Measurements from ENCODE around the gene SPAG16. TPM values are rescaled to one million over a fixed set of nuclear protein-coding genes. Genes with fewer than 3 reads are reported as not detected.

Gene SPAG16
- total RNA-seq, 4 donors from 2014 or later: 34.1 to 59.3 (median 46.8) TPM

DNA sequence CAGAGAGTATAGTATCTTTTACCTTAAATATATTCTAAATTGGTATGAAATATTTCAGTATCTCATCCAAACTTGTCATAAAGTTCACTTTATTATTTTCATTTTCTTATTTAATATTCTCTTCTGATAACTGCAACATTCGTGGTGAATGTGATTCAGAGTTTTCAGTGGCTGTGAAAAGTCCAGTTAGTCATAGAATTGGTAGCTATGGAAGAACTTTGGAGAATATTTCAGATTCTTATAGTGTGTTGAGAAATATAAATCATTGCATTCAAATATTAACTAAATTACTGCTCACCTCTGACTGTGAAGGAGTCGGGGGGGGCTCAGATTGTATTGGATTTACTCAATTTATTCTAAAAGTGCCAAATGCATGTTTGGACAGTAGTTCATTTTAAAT is 948.0 kb downstream of the SPAG16 start:
- Histone ChIP-seq H3K27ac (no peak overlapping the region), H3K4me1 (no peaks in the 10 kb centered on the region), H3K27me3 (no peaks in the 10 kb centered on the region), H3K4me3 (replicated peaks in 1 of 3) (no peak overlapping the region), H3K36me3 (no peaks in the 10 kb centered on the region), H3K9me3 (no peaks in the 10 kb centered on the region)
- intact Hi-C loops (cut with DNase I): no loop called here
- TF ChIP-seq POLR2A (IDR thresholded peaks at IDR 0.05): no peak
- TF ChIP-seq, protein P1, sequence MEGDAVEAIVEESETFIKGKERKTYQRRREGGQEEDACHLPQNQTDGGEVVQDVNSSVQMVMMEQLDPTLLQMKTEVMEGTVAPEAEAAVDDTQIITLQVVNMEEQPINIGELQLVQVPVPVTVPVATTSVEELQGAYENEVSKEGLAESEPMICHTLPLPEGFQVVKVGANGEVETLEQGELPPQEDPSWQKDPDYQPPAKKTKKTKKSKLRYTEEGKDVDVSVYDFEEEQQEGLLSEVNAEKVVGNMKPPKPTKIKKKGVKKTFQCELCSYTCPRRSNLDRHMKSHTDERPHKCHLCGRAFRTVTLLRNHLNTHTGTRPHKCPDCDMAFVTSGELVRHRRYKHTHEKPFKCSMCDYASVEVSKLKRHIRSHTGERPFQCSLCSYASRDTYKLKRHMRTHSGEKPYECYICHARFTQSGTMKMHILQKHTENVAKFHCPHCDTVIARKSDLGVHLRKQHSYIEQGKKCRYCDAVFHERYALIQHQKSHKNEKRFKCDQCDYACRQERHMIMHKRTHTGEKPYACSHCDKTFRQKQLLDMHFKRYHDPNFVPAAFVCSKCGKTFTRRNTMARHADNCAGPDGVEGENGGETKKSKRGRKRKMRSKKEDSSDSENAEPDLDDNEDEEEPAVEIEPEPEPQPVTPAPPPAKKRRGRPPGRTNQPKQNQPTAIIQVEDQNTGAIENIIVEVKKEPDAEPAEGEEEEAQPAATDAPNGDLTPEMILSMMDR (IDR thresholded peaks at IDR 0.05): no peak
- DNase-seq: no peak
- WGBS, 2 donors: 69 to 82% methylated on average over 2 of the region's 2 CpGs

DNA sequence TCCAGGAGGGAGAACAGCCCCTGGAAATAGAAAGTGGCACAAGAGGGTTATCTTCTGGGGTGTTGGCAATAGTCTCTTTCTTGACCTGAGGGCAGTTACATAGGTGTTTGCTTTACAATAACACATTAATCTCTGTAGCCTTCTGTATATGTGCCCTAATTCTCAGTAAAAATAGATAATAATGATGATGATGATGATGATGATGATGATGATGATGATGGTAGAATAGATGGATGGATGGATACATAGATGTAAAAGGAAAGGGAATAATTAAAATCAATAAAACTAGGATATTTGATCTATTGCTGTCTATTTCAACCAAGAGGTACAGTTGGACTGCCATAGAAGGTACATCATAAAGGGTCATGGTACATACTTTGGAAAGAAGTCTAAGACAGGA is 948.9 kb downstream of the SPAG16 start:
- no peak for TF ChIP-seq POLR2A (IDR thresholded peaks at IDR 0.05)
- TF ChIP-seq, protein P1 (IDR thresholded peaks at IDR 0.05): no peak
- Histone ChIP-seq H3K4me3 (replicated peaks in 1 of 3) (no peak overlapping the region), H3K27me3 (no peaks in the 10 kb centered on the region), H3K9me3 (no peaks in the 10 kb centered on the region), H3K27ac (no peak overlapping the region), H3K4me1 (no peaks in the 10 kb centered on the region), H3K36me3 (no peaks in the 10 kb centered on the region)
- no peak for DNase-seq
- intact Hi-C loops (cut with DNase I): no loop called here

DNA sequence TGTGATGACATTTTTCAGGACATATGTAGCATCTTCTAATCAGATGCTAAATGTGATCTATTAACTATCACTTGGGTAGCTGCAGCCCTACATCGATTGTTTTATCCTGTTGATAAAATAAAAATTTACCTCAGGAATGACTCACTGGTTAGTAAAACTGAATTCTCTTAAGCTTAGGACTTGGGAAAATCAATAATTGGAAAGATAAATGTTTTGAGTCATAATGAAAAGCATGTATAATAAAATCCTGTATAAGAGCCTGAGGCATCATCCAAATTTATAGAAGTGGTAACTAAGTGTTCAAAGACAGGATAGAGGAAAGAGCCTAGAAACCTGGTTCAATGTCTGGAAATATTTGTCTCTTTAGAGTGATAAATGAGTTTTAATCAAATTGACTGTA is 958.5 kb downstream of the SPAG16 start:
- no peak for TF ChIP-seq POLR2A (IDR thresholded peaks at IDR 0.05)
- TF ChIP-seq, protein P1 (IDR thresholded peaks at IDR 0.05): no peak
- H3K36me3 ChIP-seq: no peaks in the 10 kb centered on the region
- no peak overlapping the region for H3K27ac ChIP-seq
- H3K27me3 ChIP-seq: no peaks in the 10 kb centered on the region
- no peaks in the 10 kb centered on the region for H3K4me1 ChIP-seq
- no peaks in the 10 kb centered on the region for H3K9me3 ChIP-seq
- no peak overlapping the region for H3K4me3 ChIP-seq (replicated peaks in 1 of 3)
- WGBS, 2 donors: 86 to 88% methylated on average over 1 of the region's 1 CpG
- DNase-seq: no peak
- intact Hi-C loops (cut with DNase I): no loop called here

DNA sequence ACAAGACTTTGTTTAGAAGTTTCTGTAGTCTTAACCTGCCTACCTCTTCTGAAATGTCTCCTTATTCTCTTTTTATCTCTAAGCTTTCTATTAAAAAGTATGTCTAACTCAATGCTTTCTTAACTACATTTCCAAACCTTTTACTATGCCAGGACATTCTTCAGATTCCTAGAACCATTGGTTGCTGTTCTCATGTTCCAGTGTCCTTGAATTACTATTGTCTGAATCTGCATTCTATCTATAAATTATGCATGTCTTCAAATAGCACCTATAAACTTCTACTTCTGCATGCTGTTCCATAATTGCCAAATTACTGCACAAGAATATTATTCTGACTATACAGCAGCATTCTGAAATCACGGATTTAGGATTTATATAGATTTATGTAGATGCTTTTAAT is 960.6 kb downstream of the SPAG16 start:
- Histone ChIP-seq H3K36me3 (no peaks in the 10 kb centered on the region), H3K4me1 (no peaks in the 10 kb centered on the region), H3K4me3 (replicated peaks in 1 of 3) (no peak overlapping the region), H3K9me3 (no peaks in the 10 kb centered on the region), H3K27ac (no peak overlapping the region), H3K27me3 (no peaks in the 10 kb centered on the region)
- 82 to 92% methylated on average over 1 of the region's 1 CpG for WGBS, 2 donors
- intact Hi-C loops (cut with DNase I): no loop called here
- no peak for TF ChIP-seq POLR2A (IDR thresholded peaks at IDR 0.05)
- TF ChIP-seq, protein P1 (IDR thresholded peaks at IDR 0.05): no peak
- no peak for DNase-seq

DNA sequence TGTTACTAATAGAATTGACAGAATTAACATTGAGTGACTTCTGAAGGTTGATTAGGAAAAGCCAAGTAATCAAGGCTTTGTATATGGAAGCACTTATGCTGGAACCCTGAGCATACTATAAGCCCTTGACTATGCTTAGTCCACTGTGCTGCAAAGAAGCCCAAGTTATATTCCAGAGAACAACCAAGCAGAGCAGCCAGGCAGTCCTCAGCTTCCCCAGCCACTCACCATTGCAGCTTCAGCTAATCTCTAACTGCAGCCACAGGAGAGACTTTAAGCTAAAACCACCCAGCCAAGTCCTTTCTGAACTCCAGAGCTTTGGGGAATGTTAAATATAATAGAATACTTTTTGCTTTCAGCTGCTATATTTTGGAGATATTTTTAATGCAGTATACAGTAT is 962.2 kb downstream of the SPAG16 start:
- intact Hi-C loops (cut with DNase I): no loop called here
- no peaks in the 10 kb centered on the region for H3K4me1 ChIP-seq
- no peak for TF ChIP-seq POLR2A (IDR thresholded peaks at IDR 0.05)
- TF ChIP-seq, protein P1 (IDR thresholded peaks at IDR 0.05): no peak

More for the DNA sequence above, 962.2 kb downstream of the SPAG16 start:
- Histone ChIP-seq H3K36me3 (no peaks in the 10 kb centered on the region), H3K4me3 (replicated peaks in 1 of 3) (no peak overlapping the region), H3K9me3 (no peaks in the 10 kb centered on the region), H3K27ac (no peak overlapping the region), H3K27me3 (no peaks in the 10 kb centered on the region)
- no peak for DNase-seq
